GM21367 (cell line): ENCODE measurements around the gene CSNK1G3.
"Not testable (repeated sequence)": the region's sequence is repeated elsewhere in the genome, so short reads cannot be mapped to it uniquely, and the experiment has no call there.

ENCODE experiments used
- ATAC-seq: cut with Tn5 transposase; IDR thresholded peaks from one replicate; pipeline ENCODE4 v1.9.1; 2021; ENCODE audit not compliant: unreplicated experiment

Gene CSNK1G3

GRCh38 chr5:123636006-123636405 is 124.0 kb downstream of the CSNK1G3 start:
- ATAC-seq: no peak

- not testable (repeated sequence) for ATAC-seq
Measured at GRCh38 chr5:123637028-123637427, 125.1 kb downstream of the CSNK1G3 start.

- no peak for ATAC-seq
Measured at GRCh38 chr5:123639244-123639643, 127.3 kb downstream of the CSNK1G3 start.

GRCh38 chr5:123645024-123645603 is 133.1 kb downstream of the CSNK1G3 start:
- ATAC-seq: no peak

GRCh38 chr5:123647066-123647465 is 135.1 kb downstream of the CSNK1G3 start:
- ATAC-seq: no peak

- ATAC-seq: no peak
Measured at GRCh38 chr5:123651234-123651633, 139.3 kb downstream of the CSNK1G3 start.

- ATAC-seq: no peak
Measured at GRCh38 chr5:123659011-123659410, 147.0 kb downstream of the CSNK1G3 start.

GRCh38 chr5:123659495-123659894 is 147.5 kb downstream of the CSNK1G3 start:
- no peak for ATAC-seq

GRCh38 chr5:123664961-123665360 is 153.0 kb downstream of the CSNK1G3 start:
- ATAC-seq: no peak

- ATAC-seq: no peak
Measured at GRCh38 chr5:123665822-123666371, 153.9 kb downstream of the CSNK1G3 start.
